ENCODE results near the gene TIPARP.
A peak's percentile ranks its signal among the peaks of the same experiment; 100 is the strongest.
"Not testable (repeated sequence)": the region's sequence is repeated elsewhere in the genome, so short reads cannot be mapped to it uniquely, and the experiment has no call there.

The TIPARP gene

DNA sequence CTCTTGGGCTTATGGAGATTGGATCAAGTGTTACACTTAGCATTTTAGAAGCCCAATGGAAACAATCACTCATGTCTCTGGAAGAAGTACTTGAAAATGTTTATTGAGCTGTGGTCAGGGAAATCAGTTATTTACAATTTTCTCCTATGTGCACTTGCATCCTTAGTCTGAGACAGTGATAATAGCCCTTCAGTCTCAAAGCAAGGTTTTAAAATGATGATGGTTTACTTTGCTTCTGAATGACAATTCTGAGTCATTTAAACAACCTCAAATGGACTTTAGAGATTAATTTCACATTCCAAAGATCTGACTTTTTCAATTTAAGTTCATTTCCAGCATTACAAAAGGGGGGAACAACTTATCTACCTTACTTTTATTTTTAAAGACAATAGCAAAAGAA, 20.1 kb downstream of the TIPARP start:
- Histone ChIP-seq H3K4me3 (no peak overlapping the region), H3K27ac (no peak overlapping the region)

DNA sequence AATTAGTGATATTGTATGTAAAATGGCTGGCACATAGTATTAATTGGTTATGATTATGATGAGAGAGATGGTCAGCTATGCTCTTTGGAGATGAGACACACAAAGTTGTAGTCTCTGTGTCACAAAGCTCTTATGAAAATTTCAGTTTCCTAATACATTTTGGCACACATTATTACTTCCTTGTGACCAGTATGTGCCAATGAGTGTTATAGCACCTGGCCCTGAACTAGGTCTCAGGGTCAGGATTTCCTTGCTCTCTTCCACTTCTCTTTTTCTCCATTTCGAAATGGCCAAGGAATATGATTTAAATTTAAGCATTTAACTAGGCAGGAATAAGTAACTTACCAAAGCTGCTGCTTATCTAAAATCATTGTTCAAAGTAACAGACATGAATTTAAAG, 28.0 kb downstream of the TIPARP start:
- Histone ChIP-seq H3K27ac (no peak overlapping the region), H3K4me3 (no peak overlapping the region)

DNA sequence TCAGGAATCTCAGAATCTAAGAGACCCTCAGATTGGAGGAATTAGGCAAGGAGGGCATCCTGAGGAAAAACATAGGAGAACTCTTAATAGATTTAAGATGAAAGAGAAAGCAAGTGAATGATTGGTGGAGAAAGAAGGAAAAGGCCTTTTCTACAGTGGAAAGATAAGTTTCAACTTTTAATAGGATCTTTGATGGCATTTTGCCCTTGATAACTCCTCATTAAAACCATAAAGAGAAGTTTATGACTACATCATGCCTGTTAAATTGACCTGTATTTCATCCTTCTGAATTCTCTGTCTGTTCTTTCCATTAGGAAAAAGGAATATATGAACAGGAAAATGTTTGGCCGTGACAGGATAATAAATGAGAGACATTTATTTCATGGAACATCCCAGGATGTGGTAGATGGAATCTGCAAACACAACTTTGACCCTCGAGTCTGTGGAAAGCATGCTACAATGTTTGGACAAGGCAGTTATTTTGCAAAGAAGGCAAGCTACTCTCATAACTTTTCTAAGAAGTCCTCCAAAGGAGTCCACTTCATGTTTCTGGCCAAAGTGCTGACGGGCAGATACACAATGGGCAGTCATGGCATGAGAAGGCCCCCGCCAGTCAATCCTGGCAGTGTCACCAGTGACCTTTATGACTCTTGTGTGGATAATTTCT, 30.1 kb downstream of the TIPARP start:
- Histone ChIP-seq H3K4me3 (no peak overlapping the region), H3K27ac (no peak overlapping the region)

DNA sequence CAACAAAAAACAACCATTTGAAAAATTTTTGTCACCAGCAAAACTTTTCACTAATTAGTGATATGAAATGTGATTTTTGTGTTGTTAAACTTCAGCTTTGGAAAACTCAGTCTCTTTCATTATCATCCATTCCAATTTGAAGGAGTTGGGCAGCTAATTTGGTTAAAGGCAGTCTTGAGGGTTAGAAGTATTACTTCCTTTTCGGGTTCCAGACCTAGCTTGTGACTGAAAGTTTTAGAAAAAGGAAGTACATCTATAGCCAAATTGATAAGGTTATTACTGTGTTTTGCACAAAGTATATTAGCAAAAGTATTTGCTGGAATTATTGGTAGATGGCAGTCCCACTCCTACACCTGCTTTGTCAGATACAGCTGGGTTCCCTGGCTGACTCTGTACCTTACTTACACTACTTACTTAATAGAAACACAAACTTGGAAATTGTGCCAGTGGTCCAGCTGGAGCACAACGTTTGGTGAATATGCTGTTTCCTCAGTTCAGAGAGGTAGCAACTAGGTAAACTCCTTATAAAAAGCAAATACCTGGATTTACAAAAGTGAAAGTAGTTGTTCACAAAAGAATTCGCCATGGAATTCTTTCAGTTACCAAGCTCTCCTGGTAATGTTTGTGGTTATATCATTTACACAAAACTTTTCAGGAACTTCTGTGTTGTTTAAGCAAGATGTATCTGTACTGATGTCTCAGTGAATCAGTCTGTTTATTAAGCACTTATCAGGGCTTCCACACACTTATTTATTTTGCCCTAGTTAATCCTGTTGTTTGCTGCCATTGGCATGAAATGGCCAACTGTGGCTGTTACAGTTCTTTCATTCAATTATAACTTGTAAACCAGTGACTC, 31.6 kb downstream of the TIPARP start:
- Histone ChIP-seq H3K27ac (peak overlapping the region in 2 of 21 experiments; percentile 10 to 36), H3K4me3 (no peak overlapping the region)

DNA sequence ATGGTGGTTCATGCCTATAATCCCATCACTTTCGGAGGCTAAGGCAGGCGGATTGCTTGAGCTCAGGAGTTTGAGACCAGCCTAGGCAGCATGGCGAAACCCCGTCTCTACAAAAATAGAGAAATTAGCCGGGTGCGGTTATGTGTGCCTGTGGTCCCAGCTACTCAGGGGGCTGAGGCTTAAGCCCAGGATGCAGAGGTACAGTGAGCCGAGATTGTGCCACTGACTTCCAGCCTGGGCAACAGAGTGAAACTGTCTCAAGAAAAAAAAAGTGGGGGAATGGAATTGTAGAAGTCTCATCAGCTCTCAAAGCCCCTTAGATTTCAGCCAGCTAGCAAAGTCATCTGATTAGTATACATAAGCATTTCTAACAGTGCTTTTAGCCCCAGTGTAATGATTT, 33.2 kb downstream of the TIPARP start:
- H3K27ac ChIP-seq: no peak overlapping the region
- H3K4me3 ChIP-seq: no peak overlapping the region

DNA sequence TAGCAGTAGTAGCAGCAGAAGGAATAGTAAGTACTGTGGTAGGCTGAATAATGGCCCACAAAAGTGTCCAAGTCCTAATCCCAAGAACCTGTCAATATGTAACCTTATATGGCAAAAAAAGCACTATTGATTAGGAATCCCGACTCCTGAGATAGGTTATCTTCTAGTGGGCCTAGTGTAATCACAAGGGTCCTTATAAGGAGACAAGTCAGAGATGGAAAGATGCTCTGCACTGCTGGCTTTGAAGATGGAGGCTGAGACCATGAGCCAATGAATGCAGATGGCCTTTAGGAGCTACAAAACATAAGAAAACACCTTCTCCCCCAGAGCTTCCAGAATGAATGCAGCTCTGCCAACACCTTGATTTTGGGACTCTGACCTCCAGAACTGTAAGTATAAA, 36.0 kb downstream of the TIPARP start:
- no peak overlapping the region for H3K4me3 ChIP-seq
- H3K27ac ChIP-seq: no peak overlapping the region

DNA sequence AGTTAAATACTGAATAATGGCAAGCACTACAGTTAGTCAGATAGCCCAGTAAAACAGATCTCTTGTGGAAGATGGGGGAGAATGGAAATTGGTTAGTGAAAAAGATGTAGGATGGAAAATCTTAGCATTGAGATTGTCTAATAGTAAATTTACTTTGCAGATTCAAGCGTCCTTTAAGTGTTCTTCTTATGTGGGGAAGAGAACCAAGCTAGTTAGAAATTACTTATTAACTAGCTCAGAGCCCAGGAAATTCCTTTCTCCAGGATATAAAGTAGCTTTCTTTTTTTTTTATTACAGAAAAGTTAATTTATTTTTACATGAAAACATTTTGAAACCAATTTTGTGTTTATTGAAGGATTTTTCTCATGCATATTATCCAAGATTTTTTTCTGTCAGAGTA, 36.7 kb downstream of the TIPARP start:
- H3K4me3 ChIP-seq: no peak overlapping the region

DNA sequence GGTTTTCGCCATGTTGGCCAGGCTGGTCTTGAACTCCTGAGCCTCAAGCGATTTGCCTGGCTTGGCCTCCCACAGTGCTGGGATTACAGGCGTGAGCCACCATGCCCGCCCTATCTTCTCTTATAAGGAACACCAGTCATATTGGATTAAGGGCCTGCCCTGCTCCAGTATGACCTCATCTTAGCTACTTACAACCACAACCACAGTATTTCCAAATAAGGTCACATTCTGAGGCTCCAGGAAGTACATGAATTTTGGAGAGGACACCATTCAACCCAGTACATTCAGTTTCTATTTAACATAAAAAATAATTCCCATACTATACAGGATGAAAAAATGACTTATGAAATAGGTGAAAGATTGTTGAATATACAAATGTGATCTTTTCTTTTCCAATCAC, 37.6 kb downstream of the TIPARP start:
- H3K27ac ChIP-seq, H3K4me3 ChIP-seq: not testable (repeated sequence)

More for the DNA sequence above, 36.7 kb downstream of the TIPARP start:
- no peak overlapping the region for H3K27ac ChIP-seq

DNA sequence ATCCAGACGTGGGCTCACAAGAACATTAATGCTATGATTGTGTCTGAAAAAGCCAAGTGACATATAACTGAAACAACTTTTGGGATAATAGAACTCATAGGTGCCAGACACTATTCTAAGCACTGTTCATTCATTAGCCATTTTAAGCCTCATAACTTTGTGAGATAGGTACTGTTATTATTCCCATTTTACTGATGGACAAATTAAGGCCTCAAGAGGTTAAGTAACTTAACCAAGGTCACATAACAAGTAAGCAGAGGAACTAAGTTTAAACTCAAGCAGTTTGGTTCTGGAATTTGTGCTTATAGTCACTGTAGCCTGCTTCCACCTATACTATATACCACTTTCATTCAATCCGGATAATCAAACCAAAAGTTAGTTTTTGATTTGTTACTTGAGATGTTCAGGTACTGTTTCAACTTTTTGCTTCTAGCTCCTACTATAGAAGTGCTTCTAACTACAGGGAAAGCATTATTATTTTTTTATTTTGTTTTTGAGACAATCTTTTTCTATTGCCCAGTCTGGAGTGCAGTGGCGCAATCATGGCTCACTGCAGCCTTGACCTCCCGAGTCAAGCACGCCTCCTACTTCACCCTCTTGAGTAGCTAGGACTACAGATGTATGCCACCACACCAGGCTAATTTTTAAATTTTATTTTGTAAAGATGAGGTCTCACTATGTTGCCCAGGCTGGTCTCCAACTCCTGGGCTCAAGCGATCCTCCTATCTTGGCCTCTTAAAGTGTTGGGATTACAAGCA, 41.9 kb downstream of the TIPARP start:
- Histone ChIP-seq H3K4me3 (no peak overlapping the region), H3K27ac (no peak overlapping the region)

DNA sequence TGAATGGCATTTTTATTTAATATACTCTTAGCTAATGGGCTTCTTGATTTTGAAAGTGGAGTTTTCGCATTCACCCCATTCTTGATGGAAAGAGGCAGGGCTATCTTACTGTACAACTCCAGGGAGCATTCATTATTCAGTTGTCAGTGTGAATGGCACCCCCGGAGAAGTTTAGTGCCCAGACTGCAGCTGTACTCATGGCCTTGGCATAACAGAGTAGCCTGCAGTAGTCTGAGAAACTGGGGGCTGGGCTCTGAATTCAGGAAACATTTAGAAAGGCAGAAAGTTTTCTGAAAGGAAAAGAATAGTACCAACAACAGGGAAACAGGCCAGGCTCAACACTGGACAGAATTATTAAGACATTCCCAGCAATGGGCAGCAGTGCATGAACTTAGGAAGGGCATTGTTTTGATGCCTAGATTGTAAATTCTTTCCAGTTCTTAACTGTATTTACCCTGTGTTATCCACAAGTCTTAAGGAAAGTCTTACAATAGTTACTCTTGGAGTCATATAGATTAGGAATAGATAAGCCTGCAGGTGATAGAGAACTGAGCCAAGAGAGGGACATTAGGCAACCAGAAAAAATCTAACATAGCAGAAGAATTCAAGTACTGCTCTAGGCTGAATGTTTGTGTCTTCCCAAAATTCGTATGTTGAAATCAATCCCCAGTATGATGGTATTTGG, 44.4 kb downstream of the TIPARP start:
- no peak overlapping the region for H3K4me3 ChIP-seq
- no peak overlapping the region for H3K27ac ChIP-seq

DNA sequence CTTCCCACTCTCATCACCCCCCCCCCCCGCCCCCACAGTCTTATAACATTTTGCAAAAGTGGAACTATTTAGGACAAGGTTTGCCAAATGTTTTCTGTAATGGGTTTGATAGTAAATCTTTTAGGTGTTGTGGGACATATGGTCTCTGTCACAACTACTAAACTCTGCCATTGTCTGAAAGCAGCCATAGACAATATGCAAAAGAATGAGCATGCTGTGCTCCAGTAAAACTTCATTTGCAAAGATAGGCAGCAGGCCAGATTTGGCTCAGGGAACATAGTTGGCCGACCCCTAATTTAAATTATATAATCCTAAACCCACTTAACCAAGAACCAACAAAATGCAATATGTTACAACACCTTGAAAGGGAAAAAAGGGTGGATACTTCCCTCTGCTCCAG, 46.4 kb downstream of the TIPARP start:
- no peak overlapping the region for H3K4me3 ChIP-seq
- no peak overlapping the region for H3K27ac ChIP-seq

DNA sequence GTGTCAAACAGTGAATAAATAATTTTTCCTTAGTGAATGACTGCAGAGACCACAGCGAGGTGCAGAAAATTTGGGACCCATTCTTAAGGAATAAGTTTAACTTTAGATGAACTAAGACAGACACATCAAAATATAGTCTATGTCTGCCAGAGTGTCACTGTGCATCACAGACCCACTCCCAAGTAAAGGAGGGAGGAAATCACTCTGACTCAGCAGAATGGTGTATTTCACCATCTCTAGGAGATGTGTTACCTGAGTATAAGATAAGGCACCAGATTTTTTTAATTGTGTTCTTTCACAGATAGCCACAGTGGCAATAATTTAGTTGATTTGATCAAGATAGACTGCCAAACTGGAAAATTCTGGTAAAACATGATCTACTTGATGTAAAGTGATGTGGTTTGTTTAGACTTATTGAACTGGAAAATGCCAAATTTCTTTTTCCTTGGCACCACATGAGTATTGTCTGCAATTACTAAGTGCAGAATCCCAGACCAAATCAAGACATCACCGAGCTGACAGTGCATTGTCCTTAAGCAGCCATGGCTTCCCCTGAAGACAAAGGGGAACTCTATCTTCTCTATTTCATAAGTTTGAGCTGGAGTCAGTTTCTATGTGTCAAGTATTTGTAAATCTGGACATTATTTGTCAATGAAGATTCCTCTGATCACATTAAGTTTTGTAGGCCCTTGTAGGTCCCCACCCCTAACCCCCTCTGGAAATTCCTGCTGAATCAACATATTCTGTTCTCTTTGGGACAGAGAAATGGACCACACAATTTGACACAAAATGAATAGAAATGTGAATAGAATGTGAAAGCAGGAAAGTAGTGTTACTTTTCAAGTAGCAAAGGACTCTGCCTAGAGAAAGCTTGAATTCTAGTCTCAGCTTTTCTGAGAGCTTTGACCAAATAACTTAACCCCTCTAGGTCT, 47.6 kb downstream of the TIPARP start:
- Histone ChIP-seq H3K27ac (no peak overlapping the region), H3K4me3 (no peak overlapping the region)

DNA sequence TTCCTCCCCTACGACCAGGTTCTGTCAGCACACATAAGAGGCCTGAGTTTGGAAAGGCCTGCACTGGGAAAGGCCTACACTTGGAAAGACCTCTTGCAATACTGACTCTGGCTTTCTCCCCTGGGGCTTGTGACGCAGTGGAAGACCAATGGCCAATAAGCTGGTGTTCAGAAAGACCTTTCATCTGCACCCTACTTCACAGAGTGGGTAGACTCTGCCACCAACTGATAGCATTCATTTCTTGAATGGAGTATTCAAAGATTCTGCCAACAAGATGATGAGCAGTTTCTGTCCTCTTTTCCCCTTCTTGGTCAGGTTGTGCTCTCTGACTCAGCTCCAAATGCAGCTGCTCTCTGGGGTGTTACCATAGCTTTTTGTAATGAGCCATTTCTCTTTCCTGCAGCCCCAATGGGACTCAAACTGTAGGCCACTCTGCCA, 48.8 kb downstream of the TIPARP start:
- Histone ChIP-seq H3K4me3 (no peak overlapping the region), H3K27ac (no peak overlapping the region)

DNA sequence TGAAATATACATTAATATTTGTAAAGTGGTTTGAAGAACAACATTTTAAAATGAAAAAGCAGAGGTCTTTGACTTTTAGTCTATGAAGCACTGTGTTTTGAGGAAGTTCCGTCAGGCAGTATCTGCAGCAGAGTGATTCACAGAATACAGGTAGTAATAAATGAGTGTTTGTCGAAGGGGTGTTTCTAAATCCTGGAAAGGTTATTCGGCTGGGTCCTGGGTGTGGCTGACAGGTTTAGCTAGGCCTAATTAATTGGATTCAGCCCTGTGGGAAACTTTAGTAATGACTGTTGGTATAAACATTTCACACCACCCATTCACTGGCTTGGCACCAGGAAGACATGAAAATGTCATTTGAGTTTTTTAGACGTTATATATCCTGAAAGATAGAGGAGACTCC, 51.3 kb downstream of the TIPARP start:
- peak overlapping the region in 4 of 21 experiments; percentile 38 to 53 (median 50) for H3K27ac ChIP-seq

DNA sequence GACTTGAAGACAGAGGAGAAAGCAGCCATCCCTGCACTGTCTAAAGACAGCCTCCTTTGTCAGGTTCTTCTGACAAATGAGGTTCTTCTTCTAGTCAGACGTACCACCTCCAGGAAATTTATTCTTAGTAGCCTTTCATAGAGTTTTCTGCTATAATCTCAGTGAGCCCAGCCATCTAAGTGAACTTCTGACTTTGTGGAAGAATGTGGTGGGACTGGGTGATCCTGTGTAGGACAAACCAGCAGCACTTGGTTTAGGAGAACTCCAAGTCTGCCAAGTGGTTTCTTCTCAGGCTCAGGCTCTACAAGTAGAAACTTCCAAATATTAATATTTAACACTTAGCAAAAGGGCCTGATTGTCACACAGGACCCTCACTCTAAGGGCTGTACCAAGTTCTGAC, 52.1 kb downstream of the TIPARP start:
- no peak overlapping the region for H3K27ac ChIP-seq
- H3K4me3 ChIP-seq: no peak overlapping the region

More for the DNA sequence above, 51.3 kb downstream of the TIPARP start:
- no peak overlapping the region for H3K4me3 ChIP-seq

DNA sequence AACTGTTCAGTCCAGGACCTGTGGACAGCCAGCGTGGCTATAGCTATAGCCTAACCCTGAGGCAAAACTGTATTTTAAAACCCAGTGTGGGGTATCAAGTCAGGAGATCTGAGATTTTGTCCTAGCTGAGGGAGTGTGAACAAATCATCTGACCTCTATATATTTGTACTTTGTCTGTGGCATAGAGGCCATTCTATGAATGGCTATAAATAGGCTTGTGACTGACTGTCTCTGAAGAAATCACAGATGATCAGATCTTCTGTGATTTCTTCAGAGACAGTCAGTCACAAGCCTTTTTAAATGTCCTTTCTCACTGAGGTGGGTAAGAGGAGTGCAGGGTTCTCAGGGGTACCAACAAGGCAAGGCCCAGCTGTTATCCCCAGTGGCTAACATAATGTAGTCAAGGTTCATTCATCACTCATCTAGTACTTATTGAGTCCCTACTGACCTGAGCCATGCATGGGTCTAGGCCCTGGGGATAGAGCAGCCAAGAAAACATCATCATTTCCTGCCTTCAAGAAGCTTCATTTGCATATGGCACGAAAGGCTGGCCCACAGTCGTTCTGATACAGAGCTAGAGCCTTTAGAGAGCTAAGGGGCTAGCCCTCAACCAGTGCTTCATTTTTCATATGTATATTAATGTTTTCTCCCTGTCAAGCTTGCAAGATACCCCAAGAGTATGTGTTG, 53.3 kb downstream of the TIPARP start:
- Histone ChIP-seq H3K4me3 (no peak overlapping the region), H3K27ac (no peak overlapping the region)

DNA sequence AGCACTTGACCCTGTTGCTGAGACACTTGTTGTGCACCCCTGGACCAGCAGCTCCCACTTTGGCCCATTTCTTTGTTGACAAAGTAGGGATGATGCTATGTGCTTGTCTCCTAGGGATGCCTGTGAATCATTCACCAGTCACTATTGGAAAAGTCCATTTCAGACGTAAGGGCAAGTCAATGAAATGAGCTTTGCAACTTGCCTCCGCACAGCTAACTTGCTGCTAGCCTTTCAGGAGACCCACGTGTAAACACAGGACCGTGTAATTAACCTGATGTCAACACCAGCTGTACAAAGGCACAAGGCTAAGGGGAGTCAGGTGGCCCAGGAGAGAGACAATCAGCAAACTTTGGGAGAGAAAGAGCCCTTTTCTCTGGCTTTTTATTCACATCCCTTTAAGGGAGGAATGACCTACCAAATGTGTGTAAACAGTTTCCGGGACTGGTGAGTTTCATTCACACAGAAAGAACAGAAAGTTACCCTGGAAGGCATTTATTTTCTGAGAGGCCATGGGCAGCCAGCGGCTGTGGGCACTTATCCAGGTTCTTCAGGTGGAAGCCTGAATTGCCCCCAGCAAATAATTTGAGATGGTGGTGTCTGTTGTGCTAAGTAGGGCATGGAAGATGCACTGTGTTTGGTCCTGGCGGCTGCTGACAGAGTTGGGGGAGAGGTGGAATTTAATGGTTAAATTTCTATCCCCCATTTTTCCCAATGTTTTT, 54.0 kb downstream of the TIPARP start:
- H3K27ac ChIP-seq: no peak overlapping the region

More for the DNA sequence above, 54.0 kb downstream of the TIPARP start:
- no peak overlapping the region for H3K4me3 ChIP-seq

Measured in skin epidermis (tissue), 12 donors.